ENCODE results near the gene EME2.

EME2 gene

GRCh38 chr16:1745900-1746692 lies 26.5 kb upstream of the EME2 start:
- no peak for DNase-seq

DNA sequence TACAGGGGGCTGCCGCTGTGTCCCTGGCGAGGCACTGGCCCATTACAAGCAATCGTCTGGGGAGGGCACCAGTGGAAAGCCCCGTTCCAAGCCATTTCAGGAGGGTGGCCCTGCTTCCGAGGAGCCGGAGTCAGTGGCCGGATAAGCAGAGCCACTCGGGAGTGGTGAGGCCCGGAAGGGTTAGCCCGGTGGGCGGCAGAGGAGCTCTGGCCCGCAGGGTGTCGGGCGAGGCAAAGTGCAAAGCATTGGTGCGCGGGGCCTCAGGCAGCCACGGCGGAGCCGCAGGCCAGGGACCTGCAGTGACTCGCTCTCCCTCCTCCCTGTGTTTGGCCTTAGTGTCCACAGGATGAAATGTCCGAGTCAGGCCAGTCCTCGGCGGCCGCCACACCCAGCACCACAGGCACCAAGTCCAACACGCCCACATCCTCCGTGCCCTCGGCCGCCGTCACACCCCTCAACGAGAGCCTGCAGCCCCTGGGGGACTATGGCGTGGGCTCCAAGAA lies 25.9 kb upstream of the EME2 start:
- DNase-seq, result no peak

DNA sequence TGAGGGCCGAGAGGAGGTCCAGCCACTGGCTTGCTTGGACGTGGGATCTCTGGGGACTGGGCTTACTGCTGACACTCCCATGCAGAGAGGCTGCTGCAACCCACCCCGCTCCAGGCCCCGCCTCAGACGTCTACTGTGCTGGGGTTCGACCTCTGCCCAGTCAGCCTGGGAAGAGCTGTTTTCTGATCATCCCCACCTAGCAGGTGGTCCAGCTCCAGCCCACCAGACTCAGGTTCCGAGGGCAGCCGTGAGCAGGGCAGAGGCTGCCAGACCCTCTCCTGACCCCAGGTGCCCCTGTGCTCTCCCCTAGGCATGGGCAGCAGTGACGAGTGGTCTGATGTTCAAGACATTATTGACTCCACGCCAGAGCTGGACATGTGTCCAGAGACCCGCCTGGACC lies 24.7 kb upstream of the EME2 start:
- no peak for DNase-seq

- DNase-seq, result no peak
Observed at GRCh38 chr16:1749152-1750117, 23.2 kb upstream of the EME2 start.

GRCh38 chr16:1751946-1752345 lies 20.7 kb upstream of the EME2 start:
- DNase-seq, result no peak

DNA sequence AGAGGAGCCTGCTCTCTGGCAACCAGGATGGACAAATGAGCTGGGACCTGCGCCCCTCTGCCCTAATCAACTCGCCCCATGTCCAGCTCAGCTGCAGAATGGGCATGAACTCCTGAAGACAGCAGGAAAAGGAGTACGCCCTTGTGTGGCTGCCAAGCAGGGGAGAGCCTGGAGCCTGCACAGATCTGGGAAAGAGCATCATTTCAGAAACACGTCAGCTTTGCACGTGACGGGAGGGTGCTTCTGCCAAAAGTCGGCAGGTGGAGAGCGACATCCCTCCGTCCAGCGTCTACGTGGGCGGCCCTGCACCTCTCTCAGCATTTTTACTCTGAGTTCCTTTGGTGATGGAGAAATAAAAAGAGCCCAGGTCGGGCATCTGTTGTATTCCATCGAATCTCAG lies 19.8 kb upstream of the EME2 start:
- no peak for DNase-seq

- DNase-seq, result no peak
Observed at GRCh38 chr16:1754204-1754603, 18.4 kb upstream of the EME2 start.

DNA sequence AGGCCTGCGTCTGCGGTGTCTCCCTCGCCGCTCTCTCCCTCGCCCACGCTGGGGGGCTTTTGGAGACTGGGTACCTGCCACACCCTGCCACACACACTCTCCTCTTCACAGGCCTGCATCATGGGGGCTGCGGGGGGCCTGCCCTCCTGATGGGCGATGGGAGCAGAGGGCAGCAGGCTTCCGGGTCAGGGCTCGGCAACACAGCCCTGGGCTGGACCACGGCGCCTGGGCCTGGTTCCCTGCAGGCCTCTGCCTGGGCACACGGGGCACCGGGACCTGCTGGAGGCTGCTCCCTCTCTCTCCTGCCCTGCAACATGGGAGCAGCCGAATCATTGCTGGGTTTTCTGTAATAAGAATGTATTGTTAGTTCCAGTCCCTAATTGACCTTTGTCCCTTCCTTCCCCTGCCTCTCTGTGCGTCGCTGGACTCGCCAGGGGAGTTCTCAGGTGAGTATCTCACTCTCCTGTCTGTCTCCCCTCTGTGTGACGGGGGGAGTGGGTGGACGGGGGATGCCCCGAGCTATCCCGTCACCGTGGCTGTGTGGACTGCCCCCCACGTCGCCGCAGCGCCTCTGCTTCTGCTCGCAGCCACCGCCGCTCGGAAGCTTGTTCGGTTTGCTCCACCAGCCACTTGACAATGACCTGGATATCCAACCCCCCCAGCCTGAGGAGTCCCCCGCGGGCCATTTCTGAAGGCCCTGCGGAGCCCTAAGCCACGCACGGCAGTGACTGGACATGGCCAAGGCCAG lies 14.7 kb upstream of the EME2 start:
- no peak for DNase-seq

- no peak for DNase-seq
Observed at GRCh38 chr16:1758923-1759322, 13.7 kb upstream of the EME2 start.

DNA sequence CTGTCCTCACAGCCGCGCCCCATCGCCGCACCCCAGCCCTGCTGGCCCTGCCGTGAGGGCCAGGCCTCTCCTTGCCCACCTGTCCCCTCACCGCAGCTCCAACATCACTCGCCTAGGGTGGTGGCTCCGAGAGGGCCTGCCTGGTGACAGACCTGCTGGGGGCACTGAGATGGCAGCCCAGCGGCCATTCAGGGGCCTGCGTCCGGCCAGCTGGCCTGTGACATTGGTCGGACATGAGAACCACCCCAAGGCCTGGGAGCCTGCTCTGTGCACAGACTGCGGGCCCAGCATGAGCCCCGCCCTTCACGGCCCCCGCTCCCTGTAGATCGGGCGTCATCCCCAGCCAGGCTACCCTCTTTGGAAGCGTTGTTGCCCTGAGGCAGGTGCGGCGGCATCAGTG lies 13.1 kb upstream of the EME2 start:
- no peak for DNase-seq

GRCh38 chr16:1760911-1761310 lies 11.7 kb upstream of the EME2 start:
- DNase-seq, result no peak

GRCh38 chr16:1761751-1762150 lies 10.9 kb upstream of the EME2 start:
- no peak for DNase-seq

GRCh38 chr16:1762196-1762878 lies 10.3 kb upstream of the EME2 start:
- DNase-seq, result no peak

- DNase-seq, result no peak
Observed at GRCh38 chr16:1762879-1763520, 9.6 kb upstream of the EME2 start.

- peak in 1 of 2 experiments; percentile 1 for DNase-seq
Observed at GRCh38 chr16:1763521-1764511, 8.8 kb upstream of the EME2 start.

- DNase-seq, result no peak
Observed at GRCh38 chr16:1764971-1765370, 7.6 kb upstream of the EME2 start.

DNA sequence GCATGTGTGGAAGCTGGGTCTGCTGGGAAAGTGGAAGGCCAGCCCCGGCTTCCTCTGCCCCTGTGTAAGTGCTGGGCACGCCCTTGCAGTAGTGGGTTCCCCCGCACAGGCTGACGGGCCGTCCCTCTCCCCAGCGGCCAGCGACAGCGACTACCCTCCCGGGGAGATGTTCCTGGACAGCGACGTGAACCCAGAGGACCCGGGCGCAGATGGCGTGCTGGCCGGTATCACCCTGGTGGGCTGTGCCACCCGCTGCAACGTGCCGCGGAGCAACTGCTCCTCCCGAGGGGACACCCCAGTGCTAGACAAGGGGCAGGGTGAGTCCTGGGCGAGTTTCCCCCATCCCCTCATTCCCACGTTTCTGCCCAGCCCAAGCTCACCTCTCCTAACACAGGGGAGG lies 6.8 kb upstream of the EME2 start:
- no peak for DNase-seq

DNA sequence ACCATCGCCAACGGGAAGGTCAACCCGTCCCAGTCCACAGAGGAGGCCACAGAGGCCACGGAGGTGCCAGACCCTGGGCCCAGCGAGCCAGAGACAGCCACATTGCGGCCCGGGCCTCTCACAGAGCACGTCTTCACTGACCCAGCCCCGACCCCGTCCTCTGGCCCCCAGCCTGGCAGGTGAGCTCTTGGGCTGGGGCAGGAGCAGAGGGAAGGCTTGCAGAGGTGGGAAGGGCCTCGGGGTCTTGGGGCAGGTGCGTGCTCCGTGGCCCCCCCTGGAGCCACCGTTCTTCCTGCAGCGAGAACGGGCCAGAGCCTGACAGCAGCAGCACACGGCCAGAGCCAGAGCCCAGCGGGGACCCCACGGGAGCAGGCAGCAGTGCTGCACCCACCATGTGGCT lies 6.4 kb upstream of the EME2 start:
- DNase-seq, result no peak

- no peak for DNase-seq
Observed at GRCh38 chr16:1766701-1767100, 5.9 kb upstream of the EME2 start.

- DNase-seq, result no peak
Observed at GRCh38 chr16:1767116-1767994, 5.3 kb upstream of the EME2 start.
